OCI-LY7 (cell line): ENCODE results near the gene CDRT15. TPM values are rescaled to one million over a fixed set of nuclear protein-coding genes. Genes with fewer than 3 reads are reported as not detected.
A peak's percentile ranks its signal among the peaks of the same experiment; 100 is the strongest.

Source experiments
- BruUV-seq: library from RNA; stranded (reverse); fragments of 400-500 nt; replicated peaks from 2 replicates; lab custom pipeline; 2021; lab: Mats Ljungman, UMichigan
- CTCF ChIA-PET: fragments of 300-600 bp; sonication (Branson Sonifier 250); formaldehyde crosslinking; loops from one replicate; lab custom pipeline; 2022; ENCODE audit warnings: antibody characterized with exemption; ENCODE audit not compliant: unreplicated experiment; lab: Charles Lee
- POLR2A ChIA-PET: fragments of 300-600 bp; sonication (Branson Sonifier 250); formaldehyde crosslinking; loops from one replicate; lab custom pipeline; 2022; ENCODE audit warnings: antibody characterized with exemption; lab: Charles Lee
- DNase-seq: peaks from one replicate; pipeline ENCODE4 v3.0.0-alpha.2; 2015; ENCODE audit warnings: low spot score
- H2AFZ ChIP-seq: fragments of 200-600 bp; sonication (generic), shearing (Covaris generic); 2 replicates; pipeline ENCODE4 v1.6.1; 2014; ENCODE audit warnings: mild to moderate bottlenecking, antibody characterized with exemption, low read length, moderate library complexity
- H3K27ac ChIP-seq: fragments of 200-600 bp; sonication (generic); 2 replicates; pipeline ENCODE4 v1.5.1; 2014; ENCODE audit warnings: mixed run types, low read depth, mild to moderate bottlenecking, moderate library complexity, low read length, inconsistent platforms; ENCODE audit not compliant: poor library complexity, severe bottlenecking
- H3K36me3 ChIP-seq: fragments of 200-600 bp; sonication (generic); 2 replicates; pipeline ENCODE4 v1.6.1; 2014; ENCODE audit warnings: mild to moderate bottlenecking, antibody characterized with exemption, low read length, moderate library complexity, mixed read lengths; ENCODE audit not compliant: insufficient read depth
- H3K4me1 ChIP-seq: fragments of 200-600 bp; sonication (generic); 2 replicates; pipeline ENCODE4 v1.5.1; 2014; ENCODE audit warnings: mild to moderate bottlenecking, low read length; ENCODE audit not compliant: insufficient read depth, poor library complexity, severe bottlenecking
- H3K4me2 ChIP-seq: fragments of 200-600 bp; sonication (generic); 2 replicates; pipeline ENCODE4 v1.6.1; 2014; ENCODE audit warnings: mild to moderate bottlenecking, low read length
- H3K4me3 ChIP-seq: fragments of 200-600 bp; sonication (generic); 2 replicates; pipeline ENCODE4 v1.5.1; 2014; ENCODE audit warnings: mild to moderate bottlenecking, low read depth, low read length; ENCODE audit not compliant: poor library complexity, severe bottlenecking
- H3K79me2 ChIP-seq: fragments of 200-600 bp; sonication (generic); 2 replicates; pipeline ENCODE4 v1.6.1; 2016; ENCODE audit warnings: low read depth, mild to moderate bottlenecking, low read length, moderate library complexity, mixed read lengths; ENCODE audit not compliant: insufficient read depth
- H3K9me2 ChIP-seq: fragments of 200-600 bp; sonication (generic); 2 replicates; pipeline ENCODE4 v1.6.1; 2016; ENCODE audit warnings: mild to moderate bottlenecking, low read length, mixed read lengths; ENCODE audit not compliant: insufficient read depth
- H3K9me3 ChIP-seq: fragments of 200-600 bp; sonication (generic); 2 replicates; pipeline ENCODE4 v1.6.1; 2014; ENCODE audit warnings: mild to moderate bottlenecking, mixed run types, low read length, mixed read lengths
- H4K20me1 ChIP-seq: fragments of 200-600 bp; sonication (generic); 2 replicates; pipeline ENCODE4 v1.6.1; 2014; ENCODE audit warnings: mild to moderate bottlenecking, antibody characterized with exemption, low read length, moderate library complexity, mixed read lengths; ENCODE audit not compliant: insufficient read depth
- CTCF ChIP-seq: fragments of 200-600 bp; sonication (generic); conservative IDR thresholded peaks from 2 replicates; pipeline ENCODE4 v1.5.1; 2014; ENCODE audit warnings: mild to moderate bottlenecking, antibody characterized with exemption, low read length, moderate library complexity, mixed read lengths
- EZH2phosphoT487 ChIP-seq: fragments of 200-600 bp; sonication (generic); IDR thresholded peaks from 2 replicates; pipeline ENCODE4 v1.6.1; 2018; ENCODE audit warnings: low read depth, borderline replicate concordance, mild to moderate bottlenecking, mixed run types, antibody characterized with exemption, low read length, moderate library complexity, mixed read lengths
- intact Hi-C: fragments of 100-400 bp; cut with micrococcal nuclease; formaldehyde crosslinking; loops from one replicate; pipeline ENCODE4 v1.10.0; 2022; ENCODE audit not compliant: unreplicated experiment
- total RNA-seq, 2 experiments: library from RNA; depleted of rRNA in 1 of 2; stranded (reverse); fragments of >200 nt in 1 of 2; shearing (Covaris generic) in 1 of 2; gene quantifications; 2 replicates each; pipeline ENCODE4 v1.2.3, GENCODE V29; 2014 to 2022

CDRT15 gene
- total RNA-seq, 2 experiments from 2014 or later = not detected

GRCh38 chr17:14203388-14203787 is 33.3 kb downstream of the CDRT15 start:
- DNase-seq = peak; percentile 19
- no peaks in the 10 kb centered on the region for H3K79me2 ChIP-seq
- ChIA-PET POLR2A (interaction anchor here (0.6 kb wide), 2 partner anchors 388 to 1366 kb away, joined by 4 to 5 read pairs; no protein-coding TSS in a partner anchor), CTCF (no interaction called here)
- BruUV-seq = no TSS peak
- intact Hi-C loops = no loop called here
- H3K4me3 ChIP-seq = no peak overlapping the region
- H3K4me2 ChIP-seq = no peak overlapping the region
- no peaks in the 10 kb centered on the region for H3K4me1 ChIP-seq
- peaks cover 15% of the 10 kb centered on the region; the same call in 1 of the 2 replicates for H3K36me3 ChIP-seq
- no peaks in the 10 kb centered on the region for H3K9me2 ChIP-seq
- TF ChIP-seq EZH2phosphoT487 (no peak), CTCF (peak; percentile 57)
- H3K9me3 ChIP-seq = no peaks in the 10 kb centered on the region
- H4K20me1 ChIP-seq = peaks cover 2% of the 10 kb centered on the region; the same call in 1 of the 2 replicates
- H3K27ac ChIP-seq = no peak overlapping the region
- H2AFZ ChIP-seq = no peak overlapping the region

GRCh38 chr17:14202388-14203166 is 34.1 kb downstream of the CDRT15 start:
- H3K4me2 ChIP-seq = no peak overlapping the region
- POLR2A ChIA-PET = interaction anchor here (0.6 kb wide), 1 partner anchor 387 kb away, joined by 5 read pairs; no protein-coding TSS in a partner anchor
- CTCF ChIA-PET = no interaction called here
- no TSS peak for BruUV-seq
- H3K9me3 ChIP-seq = no peaks in the 10 kb centered on the region
- intact Hi-C loops = no loop called here
- no peaks in the 10 kb centered on the region for H3K9me2 ChIP-seq
- H3K36me3 ChIP-seq = peaks cover 16% of the 10 kb centered on the region
- peaks cover 10% of the 10 kb centered on the region; the same call in 1 of the 2 replicates for H4K20me1 ChIP-seq
- H3K4me1 ChIP-seq = no peaks in the 10 kb centered on the region
- H3K27ac ChIP-seq = no peak overlapping the region
- no peak for DNase-seq
- no peaks in the 10 kb centered on the region for H3K79me2 ChIP-seq
- H2AFZ ChIP-seq = no peak overlapping the region
- TF ChIP-seq EZH2phosphoT487 (no peak), CTCF (no peak)
- no peak overlapping the region for H3K4me3 ChIP-seq

- POLR2A ChIA-PET = no interaction called here
- Histone ChIP-seq H3K79me2 (no peaks in the 10 kb centered on the region), H3K4me2 (no peak overlapping the region), H3K4me3 (no peak overlapping the region), H4K20me1 (peaks cover 14% of the 10 kb centered on the region; the same call in 1 of the 2 replicates), H3K9me2 (no peaks in the 10 kb centered on the region), H3K27ac (no peak overlapping the region), H2AFZ (no peak overlapping the region), H3K9me3 (no peaks in the 10 kb centered on the region), H3K4me1 (peaks cover 4% of the 10 kb centered on the region), H3K36me3 (peaks cover 19% of the 10 kb centered on the region)
- DNase-seq = no peak
- intact Hi-C loops = no loop called here
- CTCF ChIA-PET = no interaction called here
- BruUV-seq = no TSS peak
- TF ChIP-seq EZH2phosphoT487 = no peak
- TF ChIP-seq CTCF = no peak
Measured at GRCh38 chr17:14201988-14202380, 34.7 kb downstream of the CDRT15 start.
